ENCODE data around the gene PEAK3.
A peak's percentile ranks its signal among the peaks of the same experiment; 100 is the strongest.

The PEAK3 gene

GRCh38 chr19:2275588-2276428, 6.2 kb downstream of the PEAK3 start:
- no peak for DNase-seq (ENCODE audit: insufficient read length, low spot score)
- TF ChIP-seq POLR2A (IDR thresholded peaks at IDR 0.05; ENCODE audit: low read depth, low read length), result no peak

GRCh38 chr19:2274931-2275535, 6.9 kb downstream of the PEAK3 start:
- peak; percentile 99 for DNase-seq (ENCODE audit: insufficient read length, low spot score)
- peak; percentile 41 for FAIRE-seq
- 0 out of 2 replicates have a peak, but pooled peaks have one; percentile 13 for TF ChIP-seq POLR2A (IDR thresholded peaks at IDR 0.05; ENCODE audit: low read depth, low read length)

More at GRCh38 chr19:2275588-2276428, 6.2 kb downstream of the PEAK3 start:
- no peak for FAIRE-seq

GRCh38 chr19:2274185-2274711, 7.7 kb downstream of the PEAK3 start:
- no peak for TF ChIP-seq POLR2A (IDR thresholded peaks at IDR 0.05; ENCODE audit: low read depth, low read length)
- DNase-seq (ENCODE audit: insufficient read length, low spot score) (no peak), FAIRE-seq (no peak)

- no peak for TF ChIP-seq POLR2A (IDR thresholded peaks at IDR 0.05; ENCODE audit: low read depth, low read length)
- DNase-seq (ENCODE audit: insufficient read length, low spot score) (peak; percentile 95), FAIRE-seq (no peak)
These were observed 8.4 kb downstream of the PEAK3 start for GRCh38 chr19:2273356-2274184.

GRCh38 chr19:2271234-2272103, 10.5 kb downstream of the PEAK3 start:
- DNase-seq (ENCODE audit: insufficient read length, low spot score) (no peak), FAIRE-seq (no peak)
- TF ChIP-seq POLR2A (IDR thresholded peaks at IDR 0.05; ENCODE audit: low read depth, low read length), result no peak

GRCh38 chr19:2270423-2271233, 11.3 kb downstream of the PEAK3 start:
- TF ChIP-seq POLR2A (IDR thresholded peaks at IDR 0.05; ENCODE audit: low read depth, low read length), result no peak; the same call in 1 of the 2 replicates
- no peak for FAIRE-seq
- peak; percentile 82 for DNase-seq (ENCODE audit: insufficient read length, low spot score)

GRCh38 chr19:2270157-2270422, 11.9 kb downstream of the PEAK3 start:
- FAIRE-seq, result no peak
- no peak for DNase-seq (ENCODE audit: insufficient read length, low spot score)
- TF ChIP-seq POLR2A (IDR thresholded peaks at IDR 0.05; ENCODE audit: low read depth, low read length), result no peak

GRCh38 chr19:2269244-2270156, 12.5 kb downstream of the PEAK3 start:
- DNase-seq (ENCODE audit: insufficient read length, low spot score) (peak; percentile 100), FAIRE-seq (no peak)
- peak; percentile 97 for TF ChIP-seq POLR2A (IDR thresholded peaks at IDR 0.05; ENCODE audit: low read depth, low read length)

- FAIRE-seq (no peak), DNase-seq (ENCODE audit: insufficient read length, low spot score) (no peak)
- no peak for TF ChIP-seq POLR2A (IDR thresholded peaks at IDR 0.05; ENCODE audit: low read depth, low read length)
These were observed 13.1 kb downstream of the PEAK3 start for GRCh38 chr19:2268861-2269243.

- FAIRE-seq (no peak), DNase-seq (ENCODE audit: insufficient read length, low spot score) (no peak)
- TF ChIP-seq POLR2A (IDR thresholded peaks at IDR 0.05; ENCODE audit: low read depth, low read length), result no peak
These were observed 13.5 kb downstream of the PEAK3 start for GRCh38 chr19:2268480-2268830.

- DNase-seq (ENCODE audit: insufficient read length, low spot score) (no peak), FAIRE-seq (no peak)
- no peak for TF ChIP-seq POLR2A (IDR thresholded peaks at IDR 0.05; ENCODE audit: low read depth, low read length)
These were observed 15.6 kb downstream of the PEAK3 start for GRCh38 chr19:2266183-2266993.

All from H54 (cell line).